ENCODE data around the gene SLC5A5. TPM values are rescaled to one million over a fixed set of nuclear protein-coding genes. Genes with fewer than 3 reads are reported as not detected.

Gene SLC5A5
- total and polyA plus RNA-seq, 4 donors: 0.14 to 0.95 (median 0.15) TPM; not detected in 1

- WGBS, 2 donors: 65 to 76% methylated on average over 14 of the region's 14 CpGs
- no peak for DNase-seq
Observed at GRCh38 chr19:17848595-17849292, 23.0 kb upstream of the SLC5A5 start.

GRCh38 chr19:17854061-17854460, 17.7 kb upstream of the SLC5A5 start:
- no peaks in the 10 kb centered on the region for H3K9me3 ChIP-seq (ENCODE audit: control insufficient read depth in 4 of 4, insufficient read depth in 3 of 4, low read length in 3 of 4)
- no peak overlapping the region for H3K9ac ChIP-seq (ENCODE audit: insufficient read depth in 1 of 2, low read length in 2 of 2)
- H3K27me3 ChIP-seq (ENCODE audit: control insufficient read depth in 3 of 3, insufficient read depth in 3 of 3, low read length in 2 of 3): peaks cover 0 to 4% (median 3%) of the 10 kb centered on the region in 3 donors
- peaks cover 0 to under 1% (median 0%) of the 10 kb centered on the region in 5 donors for H3K4me1 ChIP-seq (ENCODE audit: control insufficient read depth in 5 of 5, insufficient read depth in 5 of 5, low read length in 5 of 5)
- no peak for ATAC-seq (ENCODE audit: insufficient read depth, low FRiP score)
- H3K4me3 ChIP-seq: no peak overlapping the region
- WGBS, 2 donors: 80 to 92% methylated on average over 6 of the region's 6 CpGs
- no peak for TF ChIP-seq CTCF (IDR thresholded peaks at IDR 0.05; ENCODE audit: control extremely low read depth, extremely low read depth)
- no peak for DNase-seq
- H3K36me3 ChIP-seq (ENCODE audit: control insufficient read depth in 4 of 4, insufficient read depth in 4 of 4, low read length in 4 of 4): no peaks in the 10 kb centered on the region
- H3K27ac ChIP-seq (ENCODE audit: low read depth in 1 of 2, low read length in 1 of 2): no peak overlapping the region

More at GRCh38 chr19:17848595-17849292, 23.0 kb upstream of the SLC5A5 start:
- Histone ChIP-seq H3K27ac (ENCODE audit: low read depth in 1 of 2, low read length in 1 of 2) (no peak overlapping the region), H3K9ac (ENCODE audit: insufficient read depth in 1 of 2, low read length in 2 of 2) (no peak overlapping the region), H3K9me3 (ENCODE audit: control insufficient read depth in 4 of 4, insufficient read depth in 3 of 4, low read length in 3 of 4) (no peaks in the 10 kb centered on the region), H3K4me1 (ENCODE audit: control insufficient read depth in 5 of 5, insufficient read depth in 5 of 5, low read length in 5 of 5) (peaks cover 0 to 7% (median 0%) of the 10 kb centered on the region in 5 donors), H3K27me3 (ENCODE audit: control insufficient read depth in 3 of 3, insufficient read depth in 3 of 3, low read length in 2 of 3) (peaks cover 0 to 10% (median 0%) of the 10 kb centered on the region in 3 donors), H3K4me3 (no peak overlapping the region), H3K36me3 (ENCODE audit: control insufficient read depth in 4 of 4, insufficient read depth in 4 of 4, low read length in 4 of 4) (peaks cover 0 to under 1% (median 0%) of the 10 kb centered on the region in 4 donors)
- TF ChIP-seq CTCF (IDR thresholded peaks at IDR 0.05; ENCODE audit: control extremely low read depth, extremely low read depth): no peak
- no peak for ATAC-seq (ENCODE audit: insufficient read depth, low FRiP score)

- H3K4me3 ChIP-seq: no peak overlapping the region
- peaks cover 0 to 4% (median 0%) of the 10 kb centered on the region in 4 donors for H3K36me3 ChIP-seq (ENCODE audit: control insufficient read depth in 4 of 4, insufficient read depth in 4 of 4, low read length in 4 of 4)
- ATAC-seq (ENCODE audit: insufficient read depth, low FRiP score) (peak; percentile 51), DNase-seq (peak; percentile 71 to 85 (median 77))
- H3K9ac ChIP-seq (ENCODE audit: insufficient read depth in 1 of 2, low read length in 2 of 2): no peak overlapping the region
- no peak overlapping the region for H3K27ac ChIP-seq (ENCODE audit: low read depth in 1 of 2, low read length in 1 of 2)
- H3K27me3 ChIP-seq (ENCODE audit: control insufficient read depth in 3 of 3, insufficient read depth in 3 of 3, low read length in 2 of 3): peaks cover 0 to 3% (median 3%) of the 10 kb centered on the region in 3 donors
- 18 to 20% methylated on average over 29 of the region's 29 CpGs for WGBS, 2 donors
- peak; percentile 98 for TF ChIP-seq CTCF (IDR thresholded peaks at IDR 0.05; ENCODE audit: control extremely low read depth, extremely low read depth)
- no peaks in the 10 kb centered on the region for H3K9me3 ChIP-seq (ENCODE audit: control insufficient read depth in 4 of 4, insufficient read depth in 3 of 4, low read length in 3 of 4)
- H3K4me1 ChIP-seq (ENCODE audit: control insufficient read depth in 5 of 5, insufficient read depth in 5 of 5, low read length in 5 of 5): peaks cover 0 to 5% (median 0%) of the 10 kb centered on the region in 5 donors
Observed at GRCh38 chr19:17855280-17856152, 16.2 kb upstream of the SLC5A5 start.
